ENCODE data around the gene POLR3K. TPM values are rescaled to one million over a fixed set of nuclear protein-coding genes. Genes with fewer than 3 reads are reported as not detected.

The POLR3K gene
- polyA plus RNA-seq, 1 of the 3 experiments (the other 2 are of a cell fraction) = 54.5 TPM

- TF ChIP-seq POLR2AphosphoS5 (IDR thresholded peaks at IDR 0.05; ENCODE audit: low read depth, low read length) (no peak), EP300 (IDR thresholded peaks at IDR 0.05; ENCODE audit: borderline replicate concordance in 1 of 2, low read depth in 1 of 2, low read length in 1 of 2) (no peak), NRF1 (IDR thresholded peaks at IDR 0.05; ENCODE audit: low read depth, low read length) (no peak), FOSL2 (IDR thresholded peaks at IDR 0.05; ENCODE audit: borderline replicate concordance, low read depth) (no peak), MAX (IDR thresholded peaks at IDR 0.05; ENCODE audit: low read depth) (no peak), RAD21 (IDR thresholded peaks at IDR 0.05; ENCODE audit: low read length) (no peak), USF2 (IDR thresholded peaks at IDR 0.05; ENCODE audit: borderline replicate concordance, low read depth, low read length) (no peak), SIN3A (IDR thresholded peaks at IDR 0.05; ENCODE audit: borderline replicate concordance, low read depth, low read length) (no peak), RXRA (IDR thresholded peaks at IDR 0.05; ENCODE audit: borderline replicate concordance, low read depth) (no peak), FOXM1 (IDR thresholded peaks at IDR 0.05; ENCODE audit: low read depth) (no peak), RFX5 (IDR thresholded peaks at IDR 0.05; ENCODE audit: low read length) (no peak), YY1 (IDR thresholded peaks at IDR 0.05; ENCODE audit: low read depth) (no peak), TCF12 (IDR thresholded peaks at IDR 0.05) (no peak), MXI1 (IDR thresholded peaks at IDR 0.05; ENCODE audit: low read depth, low read length) (no peak)
- TF ChIP-seq, protein P1, sequence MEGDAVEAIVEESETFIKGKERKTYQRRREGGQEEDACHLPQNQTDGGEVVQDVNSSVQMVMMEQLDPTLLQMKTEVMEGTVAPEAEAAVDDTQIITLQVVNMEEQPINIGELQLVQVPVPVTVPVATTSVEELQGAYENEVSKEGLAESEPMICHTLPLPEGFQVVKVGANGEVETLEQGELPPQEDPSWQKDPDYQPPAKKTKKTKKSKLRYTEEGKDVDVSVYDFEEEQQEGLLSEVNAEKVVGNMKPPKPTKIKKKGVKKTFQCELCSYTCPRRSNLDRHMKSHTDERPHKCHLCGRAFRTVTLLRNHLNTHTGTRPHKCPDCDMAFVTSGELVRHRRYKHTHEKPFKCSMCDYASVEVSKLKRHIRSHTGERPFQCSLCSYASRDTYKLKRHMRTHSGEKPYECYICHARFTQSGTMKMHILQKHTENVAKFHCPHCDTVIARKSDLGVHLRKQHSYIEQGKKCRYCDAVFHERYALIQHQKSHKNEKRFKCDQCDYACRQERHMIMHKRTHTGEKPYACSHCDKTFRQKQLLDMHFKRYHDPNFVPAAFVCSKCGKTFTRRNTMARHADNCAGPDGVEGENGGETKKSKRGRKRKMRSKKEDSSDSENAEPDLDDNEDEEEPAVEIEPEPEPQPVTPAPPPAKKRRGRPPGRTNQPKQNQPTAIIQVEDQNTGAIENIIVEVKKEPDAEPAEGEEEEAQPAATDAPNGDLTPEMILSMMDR (IDR thresholded peaks at IDR 0.05) = no peak
- POLR2A ChIA-PET = no interaction called here
- H3F3A ChIP-seq (replicated peaks; ENCODE audit: insufficient read depth) = peaks cover 10% of the 10 kb centered on the region
- no peak overlapping the region for H2AFZ ChIP-seq (ENCODE audit: low read depth)
- no peaks in the 10 kb centered on the region for H3K9me2 ChIP-seq
- DNase-seq = no peak
- H3K36me3 ChIP-seq (replicated peaks in 1 of 2; ENCODE audit: control insufficient read depth in 1 of 2, insufficient read depth in 2 of 2, low read length in 1 of 2) = peaks cover 4 to 40% of the 10 kb centered on the region in 2 experiments
- no peaks in the 10 kb centered on the region for H3K27me3 ChIP-seq (ENCODE audit: insufficient read depth)
- H3K27ac ChIP-seq (ENCODE audit: low read depth in 2 of 2, low read length in 1 of 2) = no peak overlapping the region
- peaks cover 8 to 11% of the 10 kb centered on the region in 2 experiments; a peak in 3 of 4 replicates for H3K4me1 ChIP-seq (ENCODE audit: control insufficient read depth in 1 of 2, insufficient read depth in 2 of 2, low read depth in 1 of 2, low read length in 1 of 2)
- no peaks in the 10 kb centered on the region for H3K9me3 ChIP-seq
- no peak overlapping the region for H3K4me2 ChIP-seq
- no CpG with 5 or more reads among the region's 30 CpGs for WGBS (ENCODE audit: low lambda C conversion rate)
- no peak overlapping the region for H3K9ac ChIP-seq
- peaks cover 4% of the 10 kb centered on the region; the same call in 1 of the 2 replicates for H3K79me2 ChIP-seq (ENCODE audit: insufficient read depth)
- CTCF ChIA-PET = interaction anchor here (1.3 to 27.8 kb wide), 3 partner anchors 12 to 91 kb away, joined by 4 to 793 read pairs (median 5); partner anchors contain the start of genes HBQ1 and RHBDF1
- no peak overlapping the region for H3K4me3 ChIP-seq (ENCODE audit: low read depth in 2 of 2, low read length in 1 of 2)
- peaks cover 11% of the 10 kb centered on the region for H4K20me1 ChIP-seq (ENCODE audit: insufficient read depth)
Measured at GRCh38 chr16:89391-90302, 36.2 kb upstream of the POLR3K start.
